Sigmoid colon (tissue), 7 donors: ENCODE data around the gene POU3F1. TPM values are rescaled to one million over a fixed set of nuclear protein-coding genes. Genes with fewer than 3 reads are reported as not detected.

Source experiments
- DNase-seq: peaks from one replicate; pipeline ENCODE4 v3.0.0-alpha.2; 2019
- H3K27ac ChIP-seq, 4 donors: fragments of 200-600 bp; sonication (generic); one replicate each; pipeline ENCODE4 v1.5.1; 2016 to 2019; ENCODE audit warnings: mild to moderate bottlenecking in 1 of 4
- H3K27me3 ChIP-seq, 3 donors: fragments of 200-600 bp; sonication (generic); one replicate each; pipeline ENCODE4 v1.5.1; 2019; ENCODE audit warnings: mild to moderate bottlenecking in 1 of 3
- H3K36me3 ChIP-seq, 4 donors: fragments of 200-600 bp; sonication (generic); one replicate each; pipeline ENCODE4 v1.5.1; 2016 to 2019
- H3K4me1 ChIP-seq, 4 donors: fragments of 200-600 bp; sonication (generic); one replicate each; pipeline ENCODE4 v1.5.1; 2017 to 2019
- H3K4me3 ChIP-seq, 4 donors: fragments of 200-600 bp; sonication (generic); one replicate each; pipeline ENCODE4 v1.5.1; 2017 to 2019; ENCODE audit warnings: mild to moderate bottlenecking in 2 of 4, moderate library complexity in 1 of 4
- H3K9me3 ChIP-seq, 4 donors: fragments of 200-600 bp in 3 of 4; sonication (generic) in 3 of 4; one replicate each; pipeline versions ENCODE4 v1.5.1 to v1.6.1; 2013 to 2019
- EP300 ChIP-seq, 4 donors: sonication (generic); formaldehyde crosslinking; IDR thresholded peaks; one replicate each; pipeline ENCODE4 v1.6.1; 2017; ENCODE audit warnings: antibody characterized with exemption in 4 of 4
- POLR2A ChIP-seq, 2 donors: fragments of 450-650 bp; IDR thresholded peaks; one replicate each; pipeline ENCODE4 v1.6.1; 2016; ENCODE audit warnings: antibody characterized with exemption in 2 of 2, mild to moderate bottlenecking in 2 of 2, moderate library complexity in 2 of 2
- POLR2AphosphoS5 ChIP-seq, 4 donors: sonication (generic); formaldehyde crosslinking; IDR thresholded peaks; one replicate each; pipeline ENCODE4 v1.6.1; 2017; ENCODE audit warnings: antibody characterized with exemption in 4 of 4
- WGBS, 2 donors: extraction: QIAGEN DNeasy Blood & Tissue Kit; methylation state at CpG; one replicate each; pipeline ENCODE4 v1.1.7; 2013; 5-methylcytosine and 5-hydroxymethylcytosine counted together
- intact Hi-C: fragments of 100-400 bp; cut with DNase I; formaldehyde crosslinking; loops from one replicate; pipeline ENCODE4 v1.15.1; 2023
- polyA plus RNA-seq, 3 donors: library from polyadenylated mRNA; stranded (reverse); fragments of 200-250 nt; gene quantifications; one replicate each; pipeline ENCODE4 v1.2.3, GENCODE V29; 2013
- total RNA-seq, 4 donors: library from RNA; depleted of rRNA; stranded (reverse); fragments of >200 nt; gene quantifications; one replicate each; pipeline ENCODE4 v1.1.0, GENCODE V29; 2016
- TF ChIP-seq, protein P1 (sequence below), 4 experiments: fragments of 450-650 bp in 3 of 4; fragments of 200-600 bp in 1 of 4; IDR thresholded peaks; one replicate each; pipeline ENCODE4 v1.5.1; 2016 to 2019; ENCODE audit warnings: antibody characterized with exemption in 4 of 4, mild to moderate bottlenecking in 3 of 4, moderate library complexity in 2 of 4
- donor health status: healthy with polysubstance abuse.
- donor health status: Bipolar disorder and iron deficiency.
- donor health status: healthy.

POU3F1 gene
- total RNA-seq (not detected), polyA plus RNA-seq (under 1 TPM in 1 of 3 donors, not detected in 2; 0.09 TPM)

DNA sequence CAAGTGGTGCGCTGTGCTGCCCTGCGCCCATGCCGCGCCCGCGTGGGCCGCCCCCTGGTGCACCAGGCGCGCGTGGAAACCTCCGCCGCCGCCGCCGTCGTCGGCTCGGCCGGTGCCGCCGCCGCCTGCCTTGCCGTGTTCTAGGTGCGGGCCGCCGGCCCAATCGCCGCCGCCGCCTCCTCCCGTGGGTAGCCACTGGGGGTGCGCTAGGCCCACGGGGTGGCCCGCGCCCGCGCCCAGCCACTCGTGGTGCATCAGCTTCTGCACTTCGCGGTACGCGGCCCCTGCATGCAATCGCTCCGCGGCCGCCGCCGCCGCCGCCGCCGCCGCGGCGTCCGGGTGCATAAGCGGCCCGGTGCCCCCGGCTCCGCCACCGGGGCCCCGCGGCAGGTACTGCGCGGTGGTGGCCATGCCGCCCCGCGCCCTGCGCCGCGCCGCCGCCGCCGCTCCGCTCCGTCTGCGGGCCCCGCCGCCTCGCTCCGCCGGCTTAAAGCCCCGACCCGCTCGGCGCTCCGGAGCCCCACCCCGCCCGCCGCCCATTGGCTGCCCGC lies at the start of gene POU3F1:
Gene POU3F1, minus strand, starts transcription at position 461 of the 551 bp plus-strand sequence. Its CDS starts 50 bp downstream, at position 411.
- no peak for DNase-seq
- Histone ChIP-seq H3K27me3 (peaks cover 36 to 57% (median 53%) of the 10 kb centered on the region in 3 donors), H3K9me3 (no peaks in the 10 kb centered on the region), H3K4me3 (peak within 1 kb of the TSS; percentile 35 to 61 (median 52)), H3K27ac (peak within 1 kb of the TSS; percentile 51 to 70 (median 67)), H3K36me3 (no peaks in the 10 kb centered on the region), H3K4me1 (peaks cover 0 to 35% (median 32%) of the 10 kb centered on the region in 4 donors)
- intact Hi-C loops, result loop anchor here (10.0 kb wide), 2 partner anchors 88 to 242 kb away; partner anchors contain the start of genes C1orf122 and YRDC
- 1% methylated on average over 92 of the region's 92 CpGs for WGBS, 2 donors
- TF ChIP-seq EP300 (IDR thresholded peaks at IDR 0.05) (no peak), POLR2AphosphoS5 (IDR thresholded peaks at IDR 0.05) (no peak), POLR2A (IDR thresholded peaks at IDR 0.05) (no peak)
- TF ChIP-seq, protein P1, sequence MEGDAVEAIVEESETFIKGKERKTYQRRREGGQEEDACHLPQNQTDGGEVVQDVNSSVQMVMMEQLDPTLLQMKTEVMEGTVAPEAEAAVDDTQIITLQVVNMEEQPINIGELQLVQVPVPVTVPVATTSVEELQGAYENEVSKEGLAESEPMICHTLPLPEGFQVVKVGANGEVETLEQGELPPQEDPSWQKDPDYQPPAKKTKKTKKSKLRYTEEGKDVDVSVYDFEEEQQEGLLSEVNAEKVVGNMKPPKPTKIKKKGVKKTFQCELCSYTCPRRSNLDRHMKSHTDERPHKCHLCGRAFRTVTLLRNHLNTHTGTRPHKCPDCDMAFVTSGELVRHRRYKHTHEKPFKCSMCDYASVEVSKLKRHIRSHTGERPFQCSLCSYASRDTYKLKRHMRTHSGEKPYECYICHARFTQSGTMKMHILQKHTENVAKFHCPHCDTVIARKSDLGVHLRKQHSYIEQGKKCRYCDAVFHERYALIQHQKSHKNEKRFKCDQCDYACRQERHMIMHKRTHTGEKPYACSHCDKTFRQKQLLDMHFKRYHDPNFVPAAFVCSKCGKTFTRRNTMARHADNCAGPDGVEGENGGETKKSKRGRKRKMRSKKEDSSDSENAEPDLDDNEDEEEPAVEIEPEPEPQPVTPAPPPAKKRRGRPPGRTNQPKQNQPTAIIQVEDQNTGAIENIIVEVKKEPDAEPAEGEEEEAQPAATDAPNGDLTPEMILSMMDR (IDR thresholded peaks at IDR 0.05), result no peak

DNA sequence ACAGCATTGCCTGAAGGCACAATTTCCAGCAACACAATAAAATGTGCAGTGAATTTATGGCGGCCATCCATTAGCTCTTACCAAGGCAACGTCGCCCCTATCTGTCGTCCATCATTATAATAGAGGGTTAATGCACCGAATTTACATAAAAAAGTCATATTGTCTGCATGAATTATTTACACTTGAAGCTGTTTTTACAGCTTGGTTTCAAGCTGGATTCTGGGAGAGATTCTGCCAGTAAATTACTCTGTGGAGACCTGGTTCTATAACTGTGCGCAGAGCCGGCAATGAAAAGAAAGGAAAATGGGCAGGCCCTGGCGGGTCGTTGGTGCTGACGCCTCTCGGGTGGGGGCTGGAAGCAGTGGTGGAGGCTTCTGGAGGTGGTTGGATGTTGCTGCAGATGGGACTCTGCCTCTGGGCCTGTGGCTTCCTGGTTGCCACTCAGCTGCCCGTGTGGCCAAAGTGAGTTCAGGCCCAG lies 48.9 kb upstream of the POU3F1 start:
- TF ChIP-seq POLR2A (IDR thresholded peaks at IDR 0.05) (no peak), EP300 (IDR thresholded peaks at IDR 0.05) (no peak), POLR2AphosphoS5 (IDR thresholded peaks at IDR 0.05) (no peak)
- TF ChIP-seq, protein P1 (IDR thresholded peaks at IDR 0.05), result no peak
- Histone ChIP-seq H3K4me3 (no peak overlapping the region), H3K36me3 (no peaks in the 10 kb centered on the region), H3K9me3 (no peaks in the 10 kb centered on the region), H3K4me1 (no peaks in the 10 kb centered on the region), H3K27ac (no peak overlapping the region), H3K27me3 (peaks cover 0 to 20% (median 0%) of the 10 kb centered on the region in 3 donors)
- 86% methylated on average over 12 of the region's 12 CpGs for WGBS, 2 donors
- no peak for DNase-seq
- intact Hi-C loops, result no loop called here

DNA sequence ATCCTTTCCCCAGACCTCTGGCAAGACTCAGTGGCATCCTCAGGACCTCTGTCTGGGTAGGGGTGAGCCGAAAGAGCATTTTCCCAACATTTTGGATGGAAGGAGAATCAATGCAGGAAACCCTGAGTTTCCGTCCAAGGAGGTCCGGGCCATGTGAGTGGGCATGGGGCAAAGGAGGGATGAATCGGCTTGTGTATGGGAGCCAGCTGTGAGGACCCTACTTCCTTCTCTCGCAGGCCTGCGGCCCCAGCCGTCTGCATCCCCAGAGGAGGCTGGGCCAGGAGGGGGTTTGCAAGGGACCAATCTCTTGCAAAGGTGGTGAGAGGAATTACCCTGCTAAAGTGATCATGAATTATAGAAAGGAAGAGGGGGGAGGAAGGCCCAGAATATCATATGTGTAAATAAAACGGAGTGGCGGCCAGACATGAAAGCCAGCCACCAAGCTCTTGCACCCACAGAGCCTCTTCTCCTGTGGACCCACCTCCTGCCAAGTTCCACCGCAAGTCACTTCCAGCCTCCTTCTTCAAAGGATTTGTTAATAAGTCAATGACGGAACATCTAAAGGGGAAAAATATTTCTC lies 48.2 kb upstream of the POU3F1 start:
- no peak for DNase-seq
- H3K27ac ChIP-seq, result no peak overlapping the region
- H3K36me3 ChIP-seq, result no peaks in the 10 kb centered on the region
- TF ChIP-seq EP300 (IDR thresholded peaks at IDR 0.05), result no peak
- no peak for TF ChIP-seq POLR2A (IDR thresholded peaks at IDR 0.05)
- TF ChIP-seq, protein P1 (IDR thresholded peaks at IDR 0.05), result no peak
- no peak for TF ChIP-seq POLR2AphosphoS5 (IDR thresholded peaks at IDR 0.05)
- H3K27me3 ChIP-seq, result peaks cover 0 to 20% (median 0%) of the 10 kb centered on the region in 3 donors
- no peaks in the 10 kb centered on the region for H3K9me3 ChIP-seq
- no peaks in the 10 kb centered on the region for H3K4me1 ChIP-seq
- WGBS, 2 donors, result 64 to 81% methylated on average over 11 of the region's 11 CpGs
- intact Hi-C loops, result no loop called here
- H3K4me3 ChIP-seq, result no peak overlapping the region

DNA sequence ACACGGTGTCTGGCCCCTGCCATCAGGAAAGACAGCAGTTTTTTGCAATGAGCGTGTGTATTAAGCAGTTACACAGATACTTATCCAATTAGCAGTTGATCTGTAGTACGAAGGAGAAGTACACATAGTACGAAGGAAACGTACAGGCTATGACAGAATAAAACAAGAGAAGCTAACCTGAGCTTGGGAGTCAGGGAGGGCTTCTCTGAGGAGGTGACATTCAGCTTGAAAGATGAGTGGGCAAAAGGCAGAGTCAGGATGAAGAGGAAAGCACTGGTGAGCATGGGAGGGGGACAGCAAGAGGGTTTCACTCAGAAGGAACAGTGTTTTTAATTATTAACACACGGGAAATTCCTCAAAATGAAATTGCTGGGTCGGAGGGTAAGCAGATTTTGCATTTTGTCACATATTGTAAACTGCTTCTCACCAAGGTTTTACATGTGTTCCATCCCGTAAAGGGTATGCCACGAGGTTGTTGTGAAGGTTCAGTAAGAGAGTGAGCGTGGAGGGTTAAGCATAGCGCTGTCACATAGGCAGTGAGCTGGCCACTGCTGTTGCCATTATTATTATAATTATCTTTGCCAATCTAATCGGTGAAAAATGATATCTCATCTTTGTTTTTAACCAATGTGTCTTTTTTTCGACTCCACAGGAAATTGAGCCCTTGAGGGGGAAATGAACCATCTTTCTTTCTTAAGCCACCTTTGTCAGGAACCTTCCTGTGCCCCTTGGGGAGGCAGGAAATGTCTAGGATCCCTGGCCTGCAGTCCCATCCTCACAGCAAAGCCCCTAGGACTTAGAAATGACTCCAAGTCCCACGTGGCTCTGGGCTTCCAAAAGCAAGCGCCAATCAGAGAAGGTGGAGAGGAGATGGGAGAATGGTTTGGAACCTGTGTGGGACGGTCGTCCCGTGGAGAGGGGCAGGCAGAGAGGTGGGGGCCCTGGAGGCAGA lies 47.3 kb upstream of the POU3F1 start:
- WGBS, 2 donors, result 59 to 63% methylated on average over 18 of the region's 18 CpGs
- Histone ChIP-seq H3K4me3 (no peak overlapping the region), H3K27me3 (peaks cover 0 to 25% (median 0%) of the 10 kb centered on the region in 3 donors), H3K27ac (no peak overlapping the region), H3K36me3 (no peaks in the 10 kb centered on the region), H3K4me1 (no peaks in the 10 kb centered on the region), H3K9me3 (no peaks in the 10 kb centered on the region)
- intact Hi-C loops, result no loop called here
- TF ChIP-seq, protein P1 (IDR thresholded peaks at IDR 0.05), result no peak
- TF ChIP-seq POLR2AphosphoS5 (IDR thresholded peaks at IDR 0.05), result no peak
- no peak for TF ChIP-seq POLR2A (IDR thresholded peaks at IDR 0.05)
- TF ChIP-seq EP300 (IDR thresholded peaks at IDR 0.05), result no peak
- DNase-seq, result no peak
